GM21529 (cell line): Measurements from ENCODE around the gene B3GALT4.
A peak's percentile ranks its signal among the peaks of the same experiment; 100 is the strongest.
"Not testable (repeated sequence)": the region's sequence is repeated elsewhere in the genome, so short reads cannot be mapped to it uniquely, and the experiment has no call there.

Experiments used
- ATAC-seq: cut with Tn5 transposase; IDR thresholded peaks from one replicate; pipeline ENCODE4 v1.9.1; 2021; ENCODE audit not compliant: unreplicated experiment

Gene B3GALT4

GRCh38 chr6:33271468-33272274 is 5.3 kb upstream of the B3GALT4 start, which contains the start of the genes RPS18 and VPS52:
TSS of gene RPS18 (plus strand) at chr6:33272075. CDS start at chr6:33272120, 45 bp downstream.
TSS of gene VPS52 (minus strand) at chr6:33271876. CDS start at chr6:33271675, 201 bp downstream.
- ATAC-seq = peak; percentile 69

DNA sequence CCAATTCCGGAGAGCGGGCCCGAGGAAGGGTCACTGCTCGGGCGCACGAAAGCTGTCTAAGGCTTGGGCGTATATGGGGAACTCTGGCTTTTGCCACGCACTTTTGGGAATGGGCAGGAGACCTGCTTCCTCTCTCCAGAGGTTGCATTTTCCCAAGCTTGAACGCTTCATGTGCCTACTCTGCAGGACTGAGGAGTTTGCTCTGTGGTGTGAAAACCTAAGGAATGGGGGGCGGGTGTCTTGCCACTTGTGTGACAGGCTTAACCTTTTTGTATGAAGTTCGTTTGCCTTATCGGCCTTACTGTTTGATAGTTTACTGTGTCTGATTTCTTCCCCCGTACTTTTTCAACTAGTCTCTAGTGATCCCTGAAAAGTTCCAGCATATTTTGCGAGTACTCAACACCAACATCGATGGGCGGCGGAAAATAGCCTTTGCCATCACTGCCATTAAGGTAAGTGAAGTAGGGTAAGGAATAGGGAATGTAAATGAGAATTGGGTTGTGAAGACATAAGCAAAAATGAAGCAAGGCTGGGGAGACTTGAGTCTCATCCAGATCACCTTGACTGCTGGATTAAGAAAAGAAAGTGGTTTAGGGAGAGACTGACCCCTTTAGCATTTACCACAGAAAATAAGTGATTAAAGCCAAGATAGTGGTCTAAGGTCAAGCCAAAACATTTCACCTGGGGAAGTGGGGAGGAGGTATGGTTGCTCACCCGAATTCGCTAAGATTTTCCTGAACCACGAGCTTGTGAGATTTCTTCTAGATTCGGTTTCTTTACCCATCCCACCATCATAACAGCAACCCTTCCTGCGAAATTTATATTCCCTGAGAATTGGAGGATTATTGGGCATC is 4.4 kb upstream of the B3GALT4 start:
- no peak for ATAC-seq

GRCh38 chr6:33273129-33273923 is 3.6 kb upstream of the B3GALT4 start:
- no peak for ATAC-seq

GRCh38 chr6:33273924-33274902 is 2.7 kb upstream of the B3GALT4 start:
- no peak for ATAC-seq

GRCh38 chr6:33275795-33276580 is 935 bp upstream of the B3GALT4 start:
- not testable (repeated sequence) for ATAC-seq

DNA sequence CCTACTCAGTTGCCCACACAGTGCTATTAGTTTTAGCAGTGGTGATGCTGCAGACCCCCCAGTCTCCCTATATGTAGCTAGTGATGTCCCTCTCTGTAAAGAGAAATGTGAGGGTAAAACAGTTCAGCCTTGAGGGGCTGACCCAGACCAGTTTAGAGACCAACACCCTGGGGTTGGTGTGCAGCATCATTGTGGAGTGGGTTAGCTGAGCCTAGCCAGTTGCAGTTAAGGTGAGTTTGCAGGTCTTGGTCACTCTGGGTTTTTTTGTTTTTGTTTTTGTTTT is 401 bp upstream of the B3GALT4 start:
- no peak for ATAC-seq

GRCh38 chr6:33277663-33278391 is 904 bp downstream of the B3GALT4 start:
- no peak for ATAC-seq

DNA sequence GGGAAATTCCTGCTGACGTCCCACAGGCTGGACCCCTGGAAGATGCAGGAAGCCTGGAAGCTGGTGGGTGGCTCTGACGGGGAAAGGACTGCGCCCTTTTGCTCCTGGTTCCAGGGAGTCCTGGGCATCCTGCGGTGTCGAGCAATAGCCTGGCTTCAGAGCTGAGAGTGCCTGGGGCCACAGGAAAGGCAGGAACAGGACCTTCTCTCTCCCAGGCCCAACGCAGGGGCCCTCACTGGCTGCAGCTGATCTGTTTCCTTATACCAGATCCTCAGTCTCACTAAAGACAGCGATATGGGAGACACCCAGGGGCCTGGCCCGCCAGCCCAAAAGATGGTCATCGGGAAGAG is 1.4 kb downstream of the B3GALT4 start:
- ATAC-seq = no peak

DNA sequence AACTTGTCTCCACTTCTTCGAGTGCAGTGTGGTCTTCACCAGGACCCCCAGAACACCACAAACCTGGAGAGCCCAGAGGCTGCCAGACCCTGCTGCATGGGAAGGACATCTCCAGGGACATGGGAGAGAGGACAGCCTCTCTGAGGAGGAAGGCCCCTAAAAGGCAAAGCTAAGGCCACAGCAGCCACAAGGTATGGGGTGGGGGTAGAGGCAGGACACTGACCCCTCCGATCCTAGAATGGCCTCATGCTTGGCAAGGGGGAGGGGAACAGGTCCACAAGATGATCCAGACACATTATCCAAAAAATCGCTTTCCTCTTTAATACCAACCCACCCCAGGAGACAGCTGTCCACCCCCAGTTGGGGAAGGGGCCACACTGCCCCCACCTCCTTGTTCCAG is 1.9 kb downstream of the B3GALT4 start:
- ATAC-seq = no peak

DNA sequence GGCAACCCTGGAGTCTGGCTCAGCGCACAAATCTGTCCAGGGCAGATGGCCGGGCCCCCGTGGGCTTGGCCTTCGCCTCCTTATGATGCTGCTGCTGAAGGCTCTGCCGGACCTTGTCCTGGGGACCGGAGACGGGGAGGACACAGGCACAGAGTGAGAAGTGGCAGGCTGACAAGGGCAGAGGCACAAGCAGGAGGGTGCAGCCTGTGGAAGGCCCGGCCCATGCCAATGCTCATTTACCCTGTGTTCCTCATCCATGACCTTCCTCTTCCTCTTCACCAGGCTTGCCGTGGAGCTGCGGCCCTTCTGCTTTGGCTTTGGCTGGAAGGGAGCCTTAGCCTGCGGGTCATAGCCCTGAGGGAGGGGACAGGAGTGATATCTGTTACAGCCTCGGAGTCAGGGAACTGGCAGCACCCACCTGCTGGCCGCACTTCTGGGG is 2.4 kb downstream of the B3GALT4 start:
- ATAC-seq = no peak

DNA sequence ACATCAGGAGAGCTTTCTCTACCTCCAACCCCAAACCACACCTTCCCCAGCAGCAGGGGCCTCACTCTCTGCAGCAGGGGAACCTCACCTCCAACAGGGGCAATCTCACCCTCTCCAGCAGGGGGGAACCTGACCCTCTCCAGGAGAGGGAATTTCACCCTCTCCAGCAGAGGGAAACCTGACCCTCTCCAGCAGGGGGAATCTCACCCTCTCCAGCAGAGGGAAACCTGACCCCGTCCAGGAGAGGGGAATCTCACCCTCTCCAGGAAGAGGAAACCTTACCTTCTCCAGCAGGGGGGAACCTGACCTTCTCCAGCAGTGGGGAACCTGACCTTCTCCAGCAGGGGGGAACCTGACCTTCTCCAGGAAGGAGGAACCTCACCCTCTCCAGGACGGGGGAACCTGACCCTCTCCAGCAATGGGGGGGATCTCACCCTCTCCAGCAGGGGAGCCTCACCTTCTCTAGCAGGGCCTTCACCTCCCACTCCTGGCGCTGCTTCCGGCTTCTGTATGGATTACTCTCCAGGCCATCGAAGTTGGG is 3.1 kb downstream of the B3GALT4 start:
- ATAC-seq = no peak

GRCh38 chr6:33280539-33280938 is 3.6 kb downstream of the B3GALT4 start:
- ATAC-seq = no peak

GRCh38 chr6:33285214-33285613 is 8.3 kb downstream of the B3GALT4 start:
- not testable (repeated sequence) for ATAC-seq

DNA sequence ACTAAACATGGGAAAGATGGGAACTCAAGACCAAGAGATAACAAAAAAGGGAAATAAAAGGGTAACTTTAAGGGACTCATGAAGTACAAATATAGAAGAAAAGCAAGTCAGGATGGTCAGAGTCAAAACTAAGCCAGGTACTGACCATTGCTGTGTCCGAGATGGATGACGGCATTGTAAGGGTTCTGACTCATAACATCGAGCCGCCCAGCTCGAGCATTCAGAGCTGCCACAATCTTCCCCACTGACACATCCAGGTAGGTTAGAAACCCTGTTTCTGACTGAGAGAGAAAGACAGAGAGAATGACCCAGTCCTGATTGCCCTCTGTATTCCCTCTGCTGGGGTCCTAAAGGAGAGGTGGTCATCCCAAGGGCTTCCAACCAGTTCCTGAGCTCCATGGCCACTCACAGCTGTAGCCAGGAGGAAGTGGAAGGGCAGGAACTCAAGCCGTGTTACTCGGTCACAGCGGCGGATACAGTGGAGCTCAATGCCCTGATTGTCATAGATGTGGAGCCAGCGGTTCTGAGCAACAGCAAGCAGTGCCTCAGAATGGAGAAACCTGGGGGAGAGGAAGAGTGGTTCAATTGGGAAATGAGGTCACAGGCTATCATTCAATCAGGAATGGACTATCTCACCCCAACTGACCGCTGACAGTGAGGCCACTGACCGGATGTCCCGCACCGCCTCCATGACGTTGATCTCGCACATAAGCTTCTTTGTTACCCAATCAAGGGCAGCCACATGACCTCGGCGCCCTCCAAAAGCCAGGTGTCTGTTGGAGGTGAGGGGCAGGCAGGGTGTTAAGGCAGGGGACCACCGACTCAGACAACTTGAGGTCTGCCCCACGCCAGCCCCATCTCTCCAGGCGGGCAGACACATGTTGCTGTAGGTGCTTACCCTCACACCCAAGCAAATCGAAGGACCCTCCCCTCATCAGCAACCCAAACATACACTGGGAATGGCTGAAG is 10.3 kb downstream of the B3GALT4 start:
- ATAC-seq = no peak

- ATAC-seq = no peak
These were observed 11.4 kb downstream of the B3GALT4 start for GRCh38 chr6:33288141-33288920.
